Endometrial microvascular endothelial cells (primary cell): Measurements from ENCODE around the gene FOLR3. TPM values are rescaled to one million over a fixed set of nuclear protein-coding genes. Genes with fewer than 3 reads are reported as not detected.
"Not testable (repeated sequence)": the region's sequence is repeated elsewhere in the genome, so short reads cannot be mapped to it uniquely, and the experiment has no call there.

ENCODE experiments used
- in situ Hi-C: cut with HindIII; loops from 2 replicates; pipeline ENCODE4 v1.10.0; 2017; ENCODE audit warnings: low sequenced_read_pairs, low pct_unique_long_range_greater_than_20kb; ENCODE audit errors: inconsistent ontology term
- total RNA-seq: library from RNA; depleted of rRNA; stranded (reverse); fragments of >200 nt; gene quantifications from one replicate; pipeline ENCODE4 v1.2.3, GENCODE V29; 2015; ENCODE audit errors: inconsistent ontology term

FOLR3 gene
- total RNA-seq, 1 donor from 2014 or later = not detected

DNA sequence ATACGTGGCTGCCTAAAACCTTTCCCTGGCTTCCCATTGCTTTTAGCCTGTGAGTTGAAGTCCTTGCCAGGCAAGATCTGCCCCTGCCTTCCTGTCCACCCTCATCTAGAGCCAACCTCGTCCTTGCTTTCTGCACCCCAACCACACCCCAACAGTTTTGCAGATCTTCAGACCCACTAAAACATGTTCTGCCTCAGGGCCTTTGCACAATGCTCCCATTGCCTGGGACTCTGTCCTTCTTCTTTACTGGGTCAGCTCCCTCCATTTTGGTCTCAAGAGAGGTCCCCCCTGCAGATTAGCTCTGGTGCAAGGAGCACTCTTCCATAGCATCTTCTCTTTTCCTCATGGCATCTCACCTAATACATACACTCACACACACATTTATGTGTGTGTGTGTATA lies 14.6 kb upstream of the FOLR3 start:
- in situ Hi-C loops = no loop called here

GRCh38 chr11:72122607-72123006 lies 12.9 kb upstream of the FOLR3 start:
- in situ Hi-C loops = no loop called here

DNA sequence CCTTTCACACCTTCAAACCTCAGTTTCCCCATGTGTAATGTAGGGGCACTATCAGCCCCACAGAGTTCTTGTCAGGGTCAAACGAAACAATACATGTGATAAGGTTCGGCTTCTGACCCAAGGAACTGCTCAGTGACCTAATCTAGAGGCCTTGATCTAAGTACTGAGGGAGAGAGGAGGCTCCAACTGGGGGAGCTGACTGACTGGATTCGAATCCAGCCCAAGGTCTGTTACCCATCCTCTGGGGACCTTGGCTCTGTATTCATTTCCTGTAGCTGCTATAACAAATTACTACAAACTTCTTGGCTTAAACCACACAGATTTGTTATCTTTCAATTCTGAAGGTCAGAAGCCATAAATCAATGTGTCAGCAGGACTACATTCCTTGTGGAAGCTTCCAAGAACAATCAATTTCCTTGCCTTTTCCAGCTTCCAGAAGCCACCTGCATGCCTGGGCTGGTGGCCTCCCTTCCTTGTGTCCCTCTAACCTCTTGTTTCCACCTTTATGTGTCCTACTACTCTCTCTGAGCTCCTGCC lies 12.3 kb upstream of the FOLR3 start:
- in situ Hi-C loops = no loop called here

- in situ Hi-C loops = no loop called here
These were observed 11.5 kb upstream of the FOLR3 start for GRCh38 chr11:72124046-72124445.

DNA sequence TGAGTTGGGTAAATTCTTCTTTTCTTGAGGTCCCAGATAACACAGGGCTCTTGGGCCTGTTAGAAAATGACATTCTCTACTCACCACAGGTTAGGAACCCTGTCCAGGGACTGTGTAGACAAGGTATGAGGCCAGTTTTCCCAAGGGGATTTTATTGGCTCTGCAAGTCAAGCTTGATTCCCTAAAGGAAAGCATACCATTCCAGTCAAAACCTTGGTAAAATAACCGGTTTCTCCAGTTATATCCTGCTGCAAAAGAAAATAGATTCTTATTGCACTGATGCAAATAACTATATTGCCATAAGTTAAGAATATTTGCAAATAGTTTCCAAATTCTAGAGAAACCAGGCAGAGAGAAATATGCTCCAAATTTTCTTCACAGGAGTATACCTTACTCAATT lies 9.6 kb upstream of the FOLR3 start:
- in situ Hi-C loops = no loop called here

- in situ Hi-C loops = no loop called here
These were observed 7.6 kb upstream of the FOLR3 start for GRCh38 chr11:72127923-72128322.

GRCh38 chr11:72129381-72129780 lies 6.1 kb upstream of the FOLR3 start:
- in situ Hi-C loops = no loop called here

GRCh38 chr11:72132646-72133045 lies 2.9 kb upstream of the FOLR3 start:
- in situ Hi-C loops = no loop called here

GRCh38 chr11:72135891-72136683 lies 562 bp downstream of the FOLR3 start:
- in situ Hi-C loops = no loop called here

DNA sequence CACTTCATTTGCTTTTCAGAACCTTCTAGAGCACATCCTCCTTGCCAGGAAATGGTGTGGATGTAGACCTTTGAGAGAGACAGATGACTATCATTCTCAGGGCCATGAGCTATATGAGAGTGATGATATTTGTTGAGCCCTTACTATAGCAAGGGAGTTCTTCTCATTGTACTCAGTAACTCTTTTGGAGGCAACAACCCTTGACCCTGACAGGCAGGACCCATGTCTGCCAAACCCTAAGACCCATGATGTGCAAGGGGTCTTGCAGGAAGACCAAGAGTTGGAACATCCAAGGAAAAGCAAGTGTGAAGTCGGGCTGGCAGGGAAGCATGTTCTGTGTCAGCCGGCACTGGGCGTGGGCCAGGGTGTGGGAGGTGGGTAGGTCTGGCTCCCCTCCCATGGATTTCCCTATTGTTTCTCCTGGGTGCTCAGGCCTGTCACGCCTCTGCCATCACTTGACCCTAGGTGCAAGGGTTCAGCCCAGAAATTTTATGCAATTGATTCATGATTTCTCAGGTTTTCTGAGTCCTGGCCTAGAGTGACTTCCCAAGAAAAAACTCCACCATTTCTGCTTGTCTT lies 1.2 kb downstream of the FOLR3 start:
- in situ Hi-C loops = no loop called here

DNA sequence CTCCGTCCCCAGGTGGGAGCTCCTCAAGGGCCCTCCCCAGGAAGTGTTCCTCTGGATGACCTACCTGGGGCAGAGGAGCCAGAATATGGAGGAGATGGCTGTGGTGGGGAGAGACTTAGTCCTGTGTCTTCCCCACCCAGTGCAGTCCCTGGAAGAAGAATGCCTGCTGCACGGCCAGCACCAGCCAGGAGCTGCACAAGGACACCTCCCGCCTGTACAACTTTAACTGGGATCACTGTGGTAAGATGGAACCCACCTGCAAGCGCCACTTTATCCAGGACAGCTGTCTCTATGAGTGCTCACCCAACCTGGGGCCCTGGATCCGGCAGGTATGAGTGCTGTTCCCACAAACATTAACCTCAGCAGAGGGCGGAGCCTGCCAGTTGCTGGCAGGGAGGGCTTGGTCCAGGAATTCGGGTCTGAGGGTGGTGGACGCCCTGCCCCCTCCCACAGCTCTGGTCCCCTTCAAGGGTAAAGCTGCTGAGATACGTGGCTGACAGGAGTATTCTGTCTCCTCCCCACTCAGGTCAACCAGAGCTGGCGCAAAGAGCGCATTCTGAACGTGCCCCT lies 3.4 kb downstream of the FOLR3 start:
- in situ Hi-C loops = no loop called here

- in situ Hi-C loops = no loop called here
These were observed 4.0 kb downstream of the FOLR3 start for GRCh38 chr11:72139500-72139899.

GRCh38 chr11:72140661-72141060 lies 5.1 kb downstream of the FOLR3 start:
- in situ Hi-C loops = no loop called here

- in situ Hi-C loops = no loop called here
These were observed 5.5 kb downstream of the FOLR3 start for GRCh38 chr11:72141066-72141465.

DNA sequence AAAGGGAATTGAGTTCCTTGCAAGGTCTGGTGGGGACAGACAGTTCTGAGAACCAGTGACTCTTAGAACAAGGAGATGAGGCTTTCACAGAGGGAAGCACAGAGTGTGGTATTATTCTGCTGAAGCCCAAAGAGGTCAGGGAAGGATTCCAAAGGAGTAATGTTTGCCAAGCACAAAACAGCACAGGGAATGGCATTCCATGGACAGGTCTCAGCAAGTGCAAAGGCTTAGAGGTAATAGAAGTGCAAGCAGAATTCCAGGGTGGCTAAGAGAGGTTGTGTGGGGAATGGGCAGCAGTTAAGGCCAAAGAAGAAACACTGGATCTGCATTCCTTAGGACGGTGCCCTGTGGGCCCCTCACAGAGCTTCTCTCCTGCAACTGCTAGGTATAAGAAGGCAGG lies 6.6 kb downstream of the FOLR3 start:
- in situ Hi-C loops = not testable (repeated sequence)

GRCh38 chr11:72142543-72142942 lies 7.0 kb downstream of the FOLR3 start:
- in situ Hi-C loops = not testable (repeated sequence)

- in situ Hi-C loops = no loop called here
These were observed 9.5 kb downstream of the FOLR3 start for GRCh38 chr11:72144807-72145565.

DNA sequence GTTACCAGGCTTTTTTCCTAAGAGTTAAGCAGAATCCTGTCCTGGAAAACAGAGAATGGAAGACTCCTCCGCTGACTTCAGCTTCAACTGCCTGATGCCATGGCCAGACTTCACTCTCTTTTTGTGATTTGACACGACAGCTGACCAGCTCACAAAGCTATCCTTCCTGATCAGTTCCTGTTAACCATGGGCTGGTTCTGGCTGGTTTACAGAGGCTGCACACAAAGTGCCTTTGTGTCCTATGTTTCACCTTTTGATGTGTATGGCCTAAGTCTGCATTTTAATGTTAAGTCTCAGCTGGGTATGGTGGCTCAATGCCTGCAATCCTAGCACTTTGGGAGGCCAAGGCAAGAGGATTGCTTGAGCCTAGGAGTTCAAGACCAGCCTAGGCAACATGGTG lies 11.1 kb downstream of the FOLR3 start:
- in situ Hi-C loops = no loop called here

- in situ Hi-C loops = no loop called here
These were observed 15.4 kb downstream of the FOLR3 start for GRCh38 chr11:72150882-72151281.
